Tibial nerve (tissue), 4 donors: Measurements from ENCODE around the gene NBEAL2. TPM values are rescaled to one million over a fixed set of nuclear protein-coding genes. Genes with fewer than 3 reads are reported as not detected.
"Not testable (repeated sequence)": the region's sequence is repeated elsewhere in the genome, so short reads cannot be mapped to it uniquely, and the experiment has no call there.

Experiments used
- DNase-seq, 2 donors: peaks; one replicate each; pipeline ENCODE4 v3.0.0-alpha.2; 2019; ENCODE audit warnings: low spot score in 2 of 2
- H3K27ac ChIP-seq, 4 donors: fragments of 200-600 bp; sonication (generic) in 3 of 4; one replicate each; pipeline ENCODE4 v1.5.1; 2017 to 2019; ENCODE audit warnings: mild to moderate bottlenecking in 1 of 4
- H3K27me3 ChIP-seq, 2 donors: fragments of 200-600 bp; sonication (generic) in 1 of 2; one replicate each; pipeline versions ENCODE4 v1.5.1 to v1.6.0; 2017 to 2019
- H3K36me3 ChIP-seq, 3 donors: fragments of 200-600 bp; sonication (generic); one replicate each; pipeline ENCODE4 v1.5.1; 2018 to 2019
- H3K4me1 ChIP-seq, 4 donors: fragments of 200-600 bp; sonication (generic) in 3 of 4; one replicate each; pipeline ENCODE4 v1.5.1; 2017 to 2019
- H3K4me3 ChIP-seq, 4 donors: fragments of 200-600 bp; sonication (generic) in 3 of 4; one replicate each; pipeline ENCODE4 v1.5.1; 2017 to 2019; ENCODE audit warnings: mild to moderate bottlenecking in 1 of 4, moderate library complexity in 1 of 4
- H3K9me3 ChIP-seq, 4 donors: fragments of 200-600 bp; sonication (generic) in 3 of 4; one replicate each; pipeline ENCODE4 v1.5.1; 2017 to 2019
- EP300 ChIP-seq, 2 donors: sonication (generic); formaldehyde crosslinking; IDR thresholded peaks; one replicate each; pipeline ENCODE4 v1.6.1; 2017; ENCODE audit warnings: antibody characterized with exemption in 2 of 2, mild to moderate bottlenecking in 1 of 2
- POLR2A ChIP-seq, 2 donors: fragments of 450-650 bp; IDR thresholded peaks; one replicate each; pipeline ENCODE4 v1.6.1; 2017; ENCODE audit warnings: antibody characterized with exemption in 2 of 2, mild to moderate bottlenecking in 2 of 2, moderate library complexity in 2 of 2
- WGBS, 2 donors: methylation state at CpG; one replicate each; pipeline ENCODE4 v1.1.5; 2018; 5-methylcytosine and 5-hydroxymethylcytosine counted together
- total RNA-seq, 4 donors: library from RNA; depleted of rRNA; stranded (reverse); fragments of >200 nt; gene quantifications; one replicate each; pipeline ENCODE4 v1.1.0, GENCODE V29; 2016
- TF ChIP-seq, protein P1 (sequence below), 5 experiments: fragments of 200-600 bp in 3 of 5; fragments of 450-650 bp in 2 of 5; sonication (generic) in 3 of 5; IDR thresholded peaks; one replicate each; pipeline ENCODE4 v1.5.1; 2016 to 2019; ENCODE audit warnings: antibody characterized with exemption in 5 of 5, mild to moderate bottlenecking in 3 of 5, moderate library complexity in 2 of 5

NBEAL2 gene
- total RNA-seq, 4 donors from 2014 or later: 25.3 to 92.1 (median 26.6) TPM

DNA sequence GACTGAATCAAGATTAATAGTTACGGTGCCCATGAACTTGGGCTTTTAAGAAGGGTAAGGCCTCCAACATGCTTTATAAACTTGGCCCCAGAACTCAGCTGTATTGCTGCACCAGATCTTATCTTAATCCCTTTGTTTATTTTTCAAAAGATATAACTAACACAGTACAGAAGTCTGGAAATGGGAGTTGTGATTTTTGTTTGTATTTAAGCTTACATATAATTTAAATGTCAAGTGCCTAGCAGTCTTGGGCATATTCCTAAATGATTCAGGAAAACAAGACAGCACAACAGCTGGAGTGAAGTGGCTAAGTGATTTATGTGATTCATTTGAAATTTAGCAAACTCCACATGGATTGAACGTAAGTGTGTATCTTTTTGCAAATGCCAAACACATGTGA lies 56.2 kb downstream of the NBEAL2 start:
- WGBS, 2 donors: 71 to 73% methylated on average over 2 of the region's 2 CpGs
- H3K36me3 ChIP-seq: peaks cover 7 to 74% (median 10%) of the 10 kb centered on the region in 3 donors
- no peak overlapping the region for H3K27ac ChIP-seq
- no peaks in the 10 kb centered on the region for H3K9me3 ChIP-seq
- no peak overlapping the region for H3K4me3 ChIP-seq
- DNase-seq: no peak
- peaks cover 0 to 4% (median 0%) of the 10 kb centered on the region in 4 donors for H3K4me1 ChIP-seq
- TF ChIP-seq, protein P1, sequence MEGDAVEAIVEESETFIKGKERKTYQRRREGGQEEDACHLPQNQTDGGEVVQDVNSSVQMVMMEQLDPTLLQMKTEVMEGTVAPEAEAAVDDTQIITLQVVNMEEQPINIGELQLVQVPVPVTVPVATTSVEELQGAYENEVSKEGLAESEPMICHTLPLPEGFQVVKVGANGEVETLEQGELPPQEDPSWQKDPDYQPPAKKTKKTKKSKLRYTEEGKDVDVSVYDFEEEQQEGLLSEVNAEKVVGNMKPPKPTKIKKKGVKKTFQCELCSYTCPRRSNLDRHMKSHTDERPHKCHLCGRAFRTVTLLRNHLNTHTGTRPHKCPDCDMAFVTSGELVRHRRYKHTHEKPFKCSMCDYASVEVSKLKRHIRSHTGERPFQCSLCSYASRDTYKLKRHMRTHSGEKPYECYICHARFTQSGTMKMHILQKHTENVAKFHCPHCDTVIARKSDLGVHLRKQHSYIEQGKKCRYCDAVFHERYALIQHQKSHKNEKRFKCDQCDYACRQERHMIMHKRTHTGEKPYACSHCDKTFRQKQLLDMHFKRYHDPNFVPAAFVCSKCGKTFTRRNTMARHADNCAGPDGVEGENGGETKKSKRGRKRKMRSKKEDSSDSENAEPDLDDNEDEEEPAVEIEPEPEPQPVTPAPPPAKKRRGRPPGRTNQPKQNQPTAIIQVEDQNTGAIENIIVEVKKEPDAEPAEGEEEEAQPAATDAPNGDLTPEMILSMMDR (IDR thresholded peaks at IDR 0.05): no peak
- TF ChIP-seq POLR2A (IDR thresholded peaks at IDR 0.05): no peak
- TF ChIP-seq EP300 (IDR thresholded peaks at IDR 0.05): no peak
- no peaks in the 10 kb centered on the region for H3K27me3 ChIP-seq

DNA sequence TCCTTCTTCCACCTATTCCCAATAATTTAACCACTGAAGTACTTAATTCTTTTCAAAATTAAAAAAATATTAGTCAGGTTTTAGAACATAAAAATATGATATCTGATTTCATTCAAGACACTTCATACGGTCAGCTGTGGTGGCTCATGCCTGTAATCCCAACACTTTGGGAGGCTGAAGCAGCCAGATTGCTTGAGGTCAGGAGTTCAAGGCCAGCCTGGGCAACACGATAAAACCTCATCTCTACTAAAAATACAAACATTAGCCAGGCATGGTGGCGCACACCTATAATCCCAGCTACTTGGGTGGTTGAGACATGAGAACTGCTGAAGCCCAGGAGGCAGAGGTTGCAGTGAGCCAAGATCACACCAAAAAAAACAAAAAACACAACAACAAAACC lies 56.7 kb downstream of the NBEAL2 start:
- DNase-seq: no peak
- Histone ChIP-seq H3K36me3 (peaks cover 7 to 79% (median 15%) of the 10 kb centered on the region in 3 donors), H3K4me1 (peaks cover 0 to 4% (median 0%) of the 10 kb centered on the region in 4 donors), H3K27ac (no peak overlapping the region), H3K9me3 (no peaks in the 10 kb centered on the region), H3K27me3 (no peaks in the 10 kb centered on the region), H3K4me3 (no peak overlapping the region)
- WGBS, 2 donors: 65 to 75% methylated on average over 3 of the region's 3 CpGs
- TF ChIP-seq, protein P1 (IDR thresholded peaks at IDR 0.05): no peak
- TF ChIP-seq POLR2A (IDR thresholded peaks at IDR 0.05) (no peak), EP300 (IDR thresholded peaks at IDR 0.05) (no peak)

DNA sequence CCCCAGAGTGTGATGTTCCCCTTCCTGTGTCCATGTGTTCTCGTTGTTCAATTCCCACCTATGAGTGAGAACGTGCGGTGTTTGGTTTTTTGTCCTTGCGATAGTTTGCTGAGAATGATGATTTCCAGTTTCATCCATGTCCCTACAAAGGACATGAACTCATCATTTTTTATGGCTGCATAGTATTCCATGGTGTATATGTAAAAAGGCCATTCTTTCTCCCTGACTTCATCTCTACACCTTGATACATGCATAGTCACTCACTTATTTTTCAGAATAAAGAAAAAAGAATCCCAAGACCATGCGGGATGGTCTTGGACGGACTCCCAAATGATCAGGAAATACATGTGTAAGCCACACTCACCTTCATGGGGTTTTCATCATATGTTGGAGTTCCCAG lies 57.8 kb downstream of the NBEAL2 start:
- H3K36me3 ChIP-seq: peaks cover 7 to 85% (median 21%) of the 10 kb centered on the region in 3 donors
- 72 to 81% methylated on average over 4 to 6 of the region's 6 CpGs for WGBS, 2 donors
- H3K9me3 ChIP-seq, H3K27me3 ChIP-seq, DNase-seq, H3K27ac ChIP-seq, H3K4me3 ChIP-seq, H3K4me1 ChIP-seq: not testable (repeated sequence)

DNA sequence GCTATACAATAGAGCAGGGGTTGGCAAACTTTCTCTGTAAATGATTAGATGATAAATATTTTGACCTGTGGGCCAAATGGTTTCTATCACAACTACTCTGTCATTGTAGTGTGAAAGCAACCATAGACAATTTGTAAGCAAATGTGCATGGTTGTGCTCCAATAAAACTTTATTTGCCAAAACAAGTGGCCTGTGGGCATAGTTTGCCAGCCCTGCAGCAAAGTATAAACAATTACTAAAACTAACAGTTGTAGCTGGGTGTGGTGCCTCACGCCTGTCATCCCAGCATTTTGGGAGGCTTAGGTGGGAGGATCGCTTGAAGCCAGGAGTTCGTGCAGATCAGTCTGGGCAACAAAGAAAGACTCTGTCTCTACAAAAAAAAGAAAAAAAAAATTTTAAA lies 61.6 kb downstream of the NBEAL2 start:
- Histone ChIP-seq H3K4me1 (no peaks in the 10 kb centered on the region), H3K27me3 (no peaks in the 10 kb centered on the region), H3K4me3 (no peak overlapping the region), H3K9me3 (no peaks in the 10 kb centered on the region), H3K27ac (no peak overlapping the region), H3K36me3 (peaks cover 7 to 90% (median 21%) of the 10 kb centered on the region in 3 donors)
- no peak for DNase-seq
- TF ChIP-seq, protein P1 (IDR thresholded peaks at IDR 0.05): no peak
- TF ChIP-seq POLR2A (IDR thresholded peaks at IDR 0.05) (no peak), EP300 (IDR thresholded peaks at IDR 0.05) (no peak)
- 83 to 88% methylated on average over 3 of the region's 3 CpGs for WGBS, 2 donors

DNA sequence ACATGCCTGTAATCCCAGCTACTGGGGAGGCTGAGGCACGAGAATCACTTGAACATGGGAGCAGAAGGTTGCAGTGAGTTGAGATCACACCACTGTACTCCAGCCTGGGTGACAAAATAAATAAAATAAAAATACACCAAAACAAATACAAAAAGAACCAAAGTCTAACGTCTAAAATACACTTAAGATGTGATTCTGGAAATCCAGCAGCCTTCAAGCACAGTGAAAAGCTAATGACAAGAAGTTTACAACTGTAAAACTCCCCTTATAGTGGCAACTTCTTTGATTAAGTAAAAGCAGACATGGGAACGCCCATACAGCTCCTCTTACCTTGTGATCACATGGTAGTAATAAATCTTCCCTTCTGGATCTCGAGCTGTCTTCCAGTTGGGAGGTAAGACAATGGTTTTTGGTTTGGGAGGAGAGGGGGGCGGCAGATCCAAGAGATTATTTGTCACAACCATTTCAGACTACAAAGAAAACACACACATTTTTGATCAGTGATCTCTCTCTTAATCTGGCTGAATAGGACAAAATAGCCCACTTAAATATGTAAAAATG lies 62.8 kb downstream of the NBEAL2 start:
- TF ChIP-seq EP300 (IDR thresholded peaks at IDR 0.05): no peak
- no peak for TF ChIP-seq POLR2A (IDR thresholded peaks at IDR 0.05)
- TF ChIP-seq, protein P1 (IDR thresholded peaks at IDR 0.05): no peak
- no peak overlapping the region for H3K27ac ChIP-seq

More for the DNA sequence above, 62.8 kb downstream of the NBEAL2 start:
- no peaks in the 10 kb centered on the region for H3K27me3 ChIP-seq
- peaks cover 0 to under 1% (median 0%) of the 10 kb centered on the region in 4 donors for H3K4me1 ChIP-seq
- 74 to 78% methylated on average over 5 of the region's 5 CpGs for WGBS, 2 donors
- DNase-seq: no peak
- peaks cover 2 to 84% (median 17%) of the 10 kb centered on the region in 3 donors for H3K36me3 ChIP-seq
- no peaks in the 10 kb centered on the region for H3K9me3 ChIP-seq
- no peak overlapping the region for H3K4me3 ChIP-seq
